HEK293 (cell line): ENCODE results near the gene ZNF705A.
"Not testable (repeated sequence)": the region's sequence is repeated elsewhere in the genome, so short reads cannot be mapped to it uniquely, and the experiment has no call there.

ENCODE experiments used
- CTCF ChIA-PET: fragments of 350-600 bp; formaldehyde crosslinking; extraction: SDS; loops from one replicate; lab custom pipeline; 2021; ENCODE audit warnings: antibody characterized with exemption; lab: Yijun Ruan, JAX
- POLR2A ChIA-PET: fragments of 300-600 bp; formaldehyde crosslinking; extraction: SDS; loops from one replicate; lab custom pipeline; 2020; ENCODE audit warnings: antibody characterized with exemption, inconsistent platforms; lab: Yijun Ruan, JAX
- H3K27ac ChIP-seq: fragments of 200-500 bp; sonication (Bioruptor generic); 2 replicates; pipeline ENCODE4 v1.5.1; 2014; ENCODE audit warnings: low read depth, low read length, control low read depth, inconsistent platforms; ENCODE audit errors: extremely low read depth
- H3K36me3 ChIP-seq, 2 experiments: fragments of 200-500 bp in 1 of 2; sonication (Bioruptor generic) in 1 of 2; 1 replicate in 1 of 2; 2 replicates in 1 of 2; pipeline ENCODE4 v1.5.1; 2014 to 2017; ENCODE audit warnings: inconsistent platforms in 2 of 2, low read length in 2 of 2; ENCODE audit not compliant: control insufficient read depth in 2 of 2, insufficient read depth in 1 of 2
- H3K4me1 ChIP-seq: fragments of 200-500 bp; sonication (Bioruptor generic); 2 replicates; pipeline ENCODE4 v1.5.1; 2014; ENCODE audit warnings: mild to moderate bottlenecking, low read length, inconsistent platforms; ENCODE audit not compliant: control insufficient read depth, insufficient read depth
- H3K4me3 ChIP-seq: 2 replicates; pipeline ENCODE4 v1.5.1; 2011; ENCODE audit warnings: low read depth, mild to moderate bottlenecking, control low read depth, low read length, moderate library complexity
- H3K9me3 ChIP-seq: fragments of 200-500 bp; sonication (Bioruptor generic); 2 replicates; pipeline ENCODE4 v1.5.1; 2014; ENCODE audit warnings: low read depth, low read length, inconsistent platforms; ENCODE audit not compliant: control insufficient read depth, insufficient read depth
- INSM2 ChIP-seq: fragments of 450-650 bp; formaldehyde crosslinking; IDR thresholded peaks from 2 replicates; pipeline ENCODE4 v1.5.1; 2016; ENCODE audit warnings: missing biosample characterization, missing genetic modification characterization
- OSR2 ChIP-seq: fragments of 450-650 bp; formaldehyde crosslinking; IDR thresholded peaks from 2 replicates; pipeline ENCODE4 v1.5.1; 2016; ENCODE audit warnings: missing biosample characterization, missing genetic modification characterization
- REPIN1 ChIP-seq: fragments of 450-650 bp; formaldehyde crosslinking; IDR thresholded peaks from 2 replicates; pipeline ENCODE4 v1.5.1; 2017; ENCODE audit warnings: missing biosample characterization, missing genetic modification characterization, low read depth
- SP3 ChIP-seq: fragments of 450-650 bp; formaldehyde crosslinking; IDR thresholded peaks from 2 replicates; pipeline ENCODE4 v1.5.1; 2016; ENCODE audit warnings: missing biosample characterization, missing genetic modification characterization
- WT1 ChIP-seq: fragments of 450-650 bp; formaldehyde crosslinking; IDR thresholded peaks from 2 replicates; pipeline ENCODE4 v1.5.1; 2016; ENCODE audit warnings: missing biosample characterization, missing genetic modification characterization
- ZBTB7A ChIP-seq: fragments of 450-650 bp; formaldehyde crosslinking; IDR thresholded peaks from 2 replicates; pipeline ENCODE4 v1.5.1; 2016; ENCODE audit warnings: low read depth, missing biosample characterization, missing genetic modification characterization
- ZNF174 ChIP-seq: fragments of 450-650 bp; formaldehyde crosslinking; IDR thresholded peaks from 2 replicates; pipeline ENCODE4 v1.5.0; 2017; ENCODE audit warnings: missing biosample characterization, mild to moderate bottlenecking, missing genetic modification characterization
- ZNF221 ChIP-seq: fragments of 450-650 bp; formaldehyde crosslinking; IDR thresholded peaks from 2 replicates; pipeline ENCODE4 v1.5.1; 2017; ENCODE audit warnings: missing biosample characterization, missing genetic modification characterization, borderline replicate concordance
- ZNF24 ChIP-seq: fragments of 450-650 bp; formaldehyde crosslinking; IDR thresholded peaks from 2 replicates; pipeline ENCODE4 v1.5.1; 2016; ENCODE audit warnings: missing biosample characterization, missing genetic modification characterization
- ZNF510 ChIP-seq: fragments of 450-650 bp; formaldehyde crosslinking; IDR thresholded peaks from 2 replicates; pipeline ENCODE4 v1.5.1; 2018; ENCODE audit warnings: mild to moderate bottlenecking, missing genetic modification characterization, missing biosample characterization; ENCODE audit not compliant: insufficient replicate concordance
- ZNF544 ChIP-seq: fragments of 450-650 bp; formaldehyde crosslinking; IDR thresholded peaks from 2 replicates; pipeline ENCODE4 v1.5.0; 2017; ENCODE audit warnings: missing biosample characterization, missing genetic modification characterization
- ZNF561 ChIP-seq: fragments of 450-650 bp; IDR thresholded peaks from 2 replicates; pipeline ENCODE4 v1.5.1; 2018; ENCODE audit warnings: missing biosample characterization, missing genetic modification characterization, borderline replicate concordance
- ZNF623 ChIP-seq: fragments of 450-650 bp; formaldehyde crosslinking; IDR thresholded peaks from 2 replicates; pipeline ENCODE4 v1.5.1; 2016; ENCODE audit warnings: missing biosample characterization, missing genetic modification characterization
- ZNF76 ChIP-seq: fragments of 450-650 bp; formaldehyde crosslinking; IDR thresholded peaks from 2 replicates; pipeline ENCODE4; 2016; ENCODE audit warnings: low read depth, missing biosample characterization, missing genetic modification characterization, borderline replicate concordance

ZNF705A gene

GRCh38 chr12:8221844-8222243, 65.0 kb downstream of the ZNF705A start:
- H3K9me3 ChIP-seq, H3K4me3 ChIP-seq, POLR2A ChIA-PET, H3K4me1 ChIP-seq, H3K36me3 ChIP-seq, H3K27ac ChIP-seq: not testable (repeated sequence)
- CTCF ChIA-PET: interaction anchor here (2.4 kb wide), 1 partner anchor 10 kb away, joined by 7 read pairs; no protein-coding TSS in a partner anchor

GRCh38 chr12:8222303-8222702, 65.5 kb downstream of the ZNF705A start:
- H3K4me1 ChIP-seq, H3K4me3 ChIP-seq, H3K27ac ChIP-seq, H3K36me3 ChIP-seq, POLR2A ChIA-PET, H3K9me3 ChIP-seq: not testable (repeated sequence)
- CTCF ChIA-PET: interaction anchor here (0.9 to 2.4 kb wide), 2 partner anchors 9 to 113 kb away, joined by 3 to 7 read pairs; no protein-coding TSS in a partner anchor

- H3K4me1 ChIP-seq, H3K9me3 ChIP-seq, H3K4me3 ChIP-seq, POLR2A ChIA-PET, H3K27ac ChIP-seq, H3K36me3 ChIP-seq: not testable (repeated sequence)
- CTCF ChIA-PET: interaction anchor here (2.4 kb wide), 1 partner anchor 8 kb away, joined by 7 read pairs; no protein-coding TSS in a partner anchor
These were observed 66.8 kb downstream of the ZNF705A start for GRCh38 chr12:8223646-8224045.

- CTCF ChIA-PET, H3K4me3 ChIP-seq, POLR2A ChIA-PET: not testable (repeated sequence)
These were observed 68.0 kb downstream of the ZNF705A start for GRCh38 chr12:8224782-8225181.

GRCh38 chr12:8226355-8226754, 69.5 kb downstream of the ZNF705A start:
- CTCF ChIA-PET: no interaction called here
- POLR2A ChIA-PET: interaction anchor here (0.8 kb wide), 1 partner anchor 126 kb away, joined by 5 read pairs; no protein-coding TSS in a partner anchor
- TF ChIP-seq ZNF544 (tag by site-specific recombination) (no peak), WT1 (tag by site-specific recombination) (no peak), ZNF561 (tag by site-specific recombination) (no peak), INSM2 (tag by site-specific recombination) (no peak), ZNF24 (no peak), ZNF174 (no peak), ZBTB7A (tag by site-specific recombination) (no peak), OSR2 (no peak), ZNF76 (no peak), REPIN1 (tag by site-specific recombination) (no peak), ZNF221 (tag by site-specific recombination) (no peak), ZNF510 (tag by site-specific recombination) (no peak), ZNF623 (tag by site-specific recombination) (no peak), SP3 (tag by site-specific recombination) (no peak)
- TF ChIP-seq, all 188 proteins: peak for 0

More at GRCh38 chr12:8224782-8225181, 68.0 kb downstream of the ZNF705A start:
- H3K36me3 ChIP-seq, H3K9me3 ChIP-seq, H3K4me1 ChIP-seq, H3K27ac ChIP-seq: not testable (repeated sequence)

GRCh38 chr12:8226992-8227731, 70.3 kb downstream of the ZNF705A start, which contains the start of gene FAM90A1:
TSS of gene FAM90A1 (minus strand) at chr12:8227618. CDS start at chr12:8224832, 2,786 bp downstream.
- not testable (repeated sequence) for H3K4me3 ChIP-seq, H3K4me1 ChIP-seq, H3K27ac ChIP-seq, H3K36me3 ChIP-seq, H3K9me3 ChIP-seq
- CTCF ChIA-PET: interaction anchor here (1.5 kb wide), 2 partner anchors 10 to 118 kb away, joined by 3 to 9 read pairs; no protein-coding TSS in a partner anchor
- POLR2A ChIA-PET: interaction anchor here (0.8 kb wide), 1 partner anchor 127 kb away, joined by 5 read pairs; no protein-coding TSS in a partner anchor

More at GRCh38 chr12:8226355-8226754, 69.5 kb downstream of the ZNF705A start:
- no peaks in the 10 kb centered on the region for H3K4me1 ChIP-seq
- H3K9me3 ChIP-seq: no peaks in the 10 kb centered on the region
- H3K36me3 ChIP-seq: no peaks in the 10 kb centered on the region
- no peak overlapping the region for H3K27ac ChIP-seq
- H3K4me3 ChIP-seq: no peak overlapping the region

GRCh38 chr12:8227732-8228077, 70.9 kb downstream of the ZNF705A start:
- H3K27ac ChIP-seq, H3K4me3 ChIP-seq, POLR2A ChIA-PET, H3K4me1 ChIP-seq, H3K36me3 ChIP-seq, H3K9me3 ChIP-seq: not testable (repeated sequence)
- CTCF ChIA-PET: interaction anchor here (1.5 kb wide), 2 partner anchors 9 to 118 kb away, joined by 3 to 9 read pairs; no protein-coding TSS in a partner anchor
